HFF-Myc (cell line): Measurements from ENCODE around the gene XKR8.
A peak's percentile ranks its signal among the peaks of the same experiment; 100 is the strongest.

ENCODE experiments used
- DNase-seq: peaks from one replicate; pipeline ENCODE4 v3.0.0-alpha.2; 2011; ENCODE audit warnings: low read depth; ENCODE audit errors: extremely low read depth
- H3K4me3 ChIP-seq: replicated peaks from 2 replicates; pipeline ENCODE4 v1.5.1; 2011; ENCODE audit warnings: low read depth, mild to moderate bottlenecking, control low read depth, low read length
- TF ChIP-seq, protein P1 (sequence below): IDR thresholded peaks from 2 replicates; pipeline ENCODE4 v1.5.1; 2012; ENCODE audit warnings: mild to moderate bottlenecking, low read depth, low read length, control low read depth; ENCODE audit errors: missing control alignments

The XKR8 gene, protein sequence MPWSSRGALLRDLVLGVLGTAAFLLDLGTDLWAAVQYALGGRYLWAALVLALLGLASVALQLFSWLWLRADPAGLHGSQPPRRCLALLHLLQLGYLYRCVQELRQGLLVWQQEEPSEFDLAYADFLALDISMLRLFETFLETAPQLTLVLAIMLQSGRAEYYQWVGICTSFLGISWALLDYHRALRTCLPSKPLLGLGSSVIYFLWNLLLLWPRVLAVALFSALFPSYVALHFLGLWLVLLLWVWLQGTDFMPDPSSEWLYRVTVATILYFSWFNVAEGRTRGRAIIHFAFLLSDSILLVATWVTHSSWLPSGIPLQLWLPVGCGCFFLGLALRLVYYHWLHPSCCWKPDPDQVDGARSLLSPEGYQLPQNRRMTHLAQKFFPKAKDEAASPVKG

DNA sequence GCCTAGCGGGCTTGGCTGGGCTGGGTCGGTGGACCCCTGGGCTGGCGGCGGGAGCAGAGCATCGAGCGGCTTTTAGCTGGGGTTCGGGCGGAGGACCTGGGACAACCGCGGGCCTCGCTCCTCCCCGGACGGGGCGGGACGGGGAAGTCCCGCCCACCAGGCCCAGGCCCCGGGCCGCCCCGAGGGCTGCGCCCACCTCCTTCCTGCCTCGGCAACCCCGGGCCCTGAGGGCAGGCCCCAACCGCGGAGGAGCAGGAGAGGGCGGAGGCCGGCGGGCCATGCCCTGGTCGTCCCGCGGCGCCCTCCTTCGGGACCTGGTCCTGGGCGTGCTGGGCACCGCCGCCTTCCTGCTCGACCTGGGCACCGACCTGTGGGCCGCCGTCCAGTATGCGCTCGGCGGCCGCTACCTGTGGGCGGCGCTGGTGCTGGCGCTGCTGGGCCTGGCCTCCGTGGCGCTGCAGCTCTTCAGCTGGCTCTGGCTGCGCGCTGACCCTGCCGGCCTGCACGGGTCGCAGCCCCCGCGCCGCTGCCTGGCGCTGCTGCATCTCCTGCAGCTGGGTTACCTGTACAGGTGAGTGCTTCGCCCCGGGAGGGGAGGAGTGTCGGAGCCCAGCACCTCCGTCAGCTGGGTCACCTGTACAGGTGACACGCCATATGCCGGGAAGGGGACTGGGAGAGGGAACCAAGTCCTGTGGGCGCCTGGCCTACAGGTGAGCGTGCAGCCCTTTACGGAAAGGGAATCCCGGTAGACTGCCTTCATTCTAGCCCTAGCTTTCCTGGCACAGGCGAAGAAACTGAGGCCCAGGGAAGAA, at the start of gene XKR8:
XKR8 (plus strand) TSS at position 182 of the 812 bp plus-strand sequence; CDS start at position 279, 97 bp downstream.
- TF ChIP-seq, protein P1, sequence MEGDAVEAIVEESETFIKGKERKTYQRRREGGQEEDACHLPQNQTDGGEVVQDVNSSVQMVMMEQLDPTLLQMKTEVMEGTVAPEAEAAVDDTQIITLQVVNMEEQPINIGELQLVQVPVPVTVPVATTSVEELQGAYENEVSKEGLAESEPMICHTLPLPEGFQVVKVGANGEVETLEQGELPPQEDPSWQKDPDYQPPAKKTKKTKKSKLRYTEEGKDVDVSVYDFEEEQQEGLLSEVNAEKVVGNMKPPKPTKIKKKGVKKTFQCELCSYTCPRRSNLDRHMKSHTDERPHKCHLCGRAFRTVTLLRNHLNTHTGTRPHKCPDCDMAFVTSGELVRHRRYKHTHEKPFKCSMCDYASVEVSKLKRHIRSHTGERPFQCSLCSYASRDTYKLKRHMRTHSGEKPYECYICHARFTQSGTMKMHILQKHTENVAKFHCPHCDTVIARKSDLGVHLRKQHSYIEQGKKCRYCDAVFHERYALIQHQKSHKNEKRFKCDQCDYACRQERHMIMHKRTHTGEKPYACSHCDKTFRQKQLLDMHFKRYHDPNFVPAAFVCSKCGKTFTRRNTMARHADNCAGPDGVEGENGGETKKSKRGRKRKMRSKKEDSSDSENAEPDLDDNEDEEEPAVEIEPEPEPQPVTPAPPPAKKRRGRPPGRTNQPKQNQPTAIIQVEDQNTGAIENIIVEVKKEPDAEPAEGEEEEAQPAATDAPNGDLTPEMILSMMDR = peak; percentile 26
- peak; percentile 11 for DNase-seq
- H3K4me3 ChIP-seq = peak within 1 kb of the TSS; percentile 55

DNA sequence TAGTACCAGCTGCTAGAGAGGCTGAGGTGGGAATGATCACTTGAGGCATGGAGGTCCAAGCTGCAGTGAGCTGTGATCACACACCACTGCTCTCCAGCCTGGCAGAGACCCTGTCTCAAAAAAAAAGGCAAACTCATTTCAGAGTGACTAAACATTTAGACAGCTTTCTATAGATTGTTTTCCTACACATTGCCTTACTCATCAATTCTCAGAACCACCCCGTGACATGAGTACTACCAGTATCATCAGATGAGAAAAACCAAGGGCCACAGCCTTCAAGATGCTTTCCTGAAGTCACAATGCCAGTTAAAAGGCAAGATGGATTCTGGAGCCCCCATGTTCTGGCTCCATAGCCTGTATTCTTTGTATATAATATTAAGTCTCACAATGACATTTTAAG, 47.3 kb upstream of the XKR8 start:
- no peak overlapping the region for H3K4me3 ChIP-seq
- TF ChIP-seq, protein P1 = no peak
- DNase-seq = no peak

DNA sequence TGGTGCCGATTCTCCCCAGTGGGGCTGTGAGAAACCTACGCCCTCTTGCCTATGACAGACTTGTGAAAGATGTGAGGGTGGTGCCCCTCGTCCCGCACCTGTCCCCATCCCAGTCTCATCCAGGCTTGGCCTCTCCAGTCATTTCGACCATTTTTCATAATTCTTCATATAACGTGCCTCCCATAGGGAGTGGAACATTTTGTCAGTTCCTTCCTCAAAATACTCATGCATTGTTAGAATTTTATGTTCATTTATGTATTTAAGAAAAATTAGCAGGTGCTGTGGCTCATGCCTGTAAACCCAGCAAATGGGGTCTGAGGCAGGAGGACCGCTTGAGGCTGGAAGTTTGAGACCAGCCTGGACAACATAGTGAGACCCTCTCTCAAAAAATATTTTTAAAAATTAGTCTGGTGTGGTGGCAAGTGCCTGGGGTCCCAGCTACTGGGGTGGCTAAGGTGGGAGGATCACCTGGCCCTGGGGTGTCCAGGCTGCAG, 44.6 kb upstream of the XKR8 start:
- TF ChIP-seq, protein P1 = no peak
- no peak for DNase-seq
- H3K4me3 ChIP-seq = no peak overlapping the region

DNA sequence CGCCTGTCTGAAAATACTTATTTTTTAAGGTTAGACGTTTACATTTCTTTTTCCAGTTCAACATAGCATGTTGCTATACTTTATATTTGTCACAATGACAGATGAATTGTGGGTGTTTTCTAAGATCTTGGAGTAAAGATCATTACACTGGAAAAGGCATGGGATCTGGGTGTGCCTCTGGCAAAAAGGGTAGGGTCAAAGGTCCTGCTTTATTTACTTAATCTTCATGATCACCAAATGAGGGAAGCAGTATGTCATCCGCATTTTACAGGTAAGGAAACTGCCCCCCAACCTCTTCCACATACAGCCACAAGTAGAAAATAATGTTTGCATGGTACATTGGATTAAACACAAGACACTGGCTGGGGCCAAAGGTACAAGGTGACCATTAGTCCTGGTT, 37.5 kb upstream of the XKR8 start:
- no peak overlapping the region for H3K4me3 ChIP-seq
- TF ChIP-seq, protein P1 = no peak
- DNase-seq = no peak

DNA sequence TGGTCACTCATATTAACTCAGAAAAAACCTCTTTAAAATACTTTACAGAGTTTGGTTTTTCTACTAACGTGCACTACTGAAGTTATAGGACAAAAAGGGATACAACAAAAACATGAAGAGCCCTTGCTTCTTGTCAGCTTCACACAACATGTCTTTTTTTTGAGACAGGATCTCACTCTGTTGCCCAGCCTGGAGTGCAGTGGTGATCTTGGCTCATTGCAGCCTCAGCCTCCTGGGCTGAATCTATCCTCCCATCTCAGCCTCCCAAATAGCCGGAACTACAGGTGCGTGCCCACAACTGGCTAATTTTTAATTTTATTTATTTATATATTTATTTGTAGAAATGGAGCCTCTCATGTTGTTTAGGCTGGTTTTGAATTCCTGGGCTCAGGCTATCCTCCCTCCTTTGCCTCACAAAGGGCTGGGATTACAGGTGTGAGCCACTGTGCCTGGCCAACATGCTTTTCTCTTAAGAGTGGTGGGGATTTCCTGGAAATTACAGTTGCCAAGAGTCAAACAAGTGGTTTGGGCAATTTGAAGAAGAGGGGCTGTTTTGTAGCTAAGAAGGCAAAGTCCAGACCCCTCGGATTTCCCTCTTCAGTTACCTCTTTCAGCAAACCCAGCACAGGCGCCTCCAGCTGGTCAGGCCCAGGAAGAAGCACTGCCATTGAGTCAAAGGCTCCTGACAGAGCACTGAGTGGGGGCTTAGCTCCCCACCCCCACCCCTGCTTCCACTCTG, 31.4 kb upstream of the XKR8 start:
- TF ChIP-seq, protein P1 = no peak
- DNase-seq = no peak
- no peak overlapping the region for H3K4me3 ChIP-seq

DNA sequence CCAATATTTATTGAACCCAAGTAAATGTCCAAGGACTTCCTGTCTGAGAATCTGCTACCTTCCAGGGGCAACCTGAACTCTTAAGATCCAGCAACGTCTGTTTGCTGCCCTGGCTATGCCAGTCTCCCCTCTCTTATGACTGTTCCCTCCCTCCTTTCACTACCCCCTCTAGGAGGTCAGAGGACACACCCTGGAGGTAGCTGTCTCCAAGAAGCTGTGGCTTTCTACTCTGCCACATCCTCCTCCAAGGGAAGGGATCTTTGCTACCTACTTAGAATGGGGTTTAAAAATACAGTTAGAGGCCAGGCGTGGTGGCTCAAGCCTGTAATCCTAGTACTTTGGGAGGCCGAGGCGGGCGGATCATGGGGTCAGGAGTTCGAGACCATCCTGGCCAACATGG, 28.6 kb upstream of the XKR8 start:
- TF ChIP-seq, protein P1 = no peak
- no peak for DNase-seq
- H3K4me3 ChIP-seq = no peak overlapping the region
